ENCODE measurements around the gene SETBP1.

GRCh38 chr18:45110577-45111501 is 430.2 kb downstream of the SETBP1 start:
- no peak for TF ChIP-seq CTCF (IDR thresholded peaks at IDR 0.05)
- no peak for TF ChIP-seq REST (IDR thresholded peaks at IDR 0.05; ENCODE audit: insufficient read depth in 1 of 2, low read depth in 2 of 2, low read length in 1 of 2)
